GM12891 (cell line): ENCODE measurements around the gene ZNF70.

Experiments used
- PAX5 ChIP-seq: IDR thresholded peaks from 2 replicates; pipeline ENCODE4 v1.6.1; 2011; ENCODE audit warnings: low read length, moderate library complexity, mild to moderate bottlenecking; ENCODE audit not compliant: insufficient read depth, severe bottlenecking
- POLR2A ChIP-seq: IDR thresholded peaks from 2 replicates; pipeline ENCODE4 v1.6.1; 2011; ENCODE audit warnings: low read depth, low read length, control low read depth
- POLR2AphosphoS5 ChIP-seq: IDR thresholded peaks from 2 replicates; pipeline ENCODE4 v1.6.1; 2011; ENCODE audit warnings: low read depth, low read length, control low read depth
- POU2F2 ChIP-seq: IDR thresholded peaks from 2 replicates; pipeline ENCODE4 v1.6.1; 2011; ENCODE audit warnings: low read depth, mild to moderate bottlenecking, control low read depth, low read length, moderate library complexity
- SPI1 ChIP-seq: IDR thresholded peaks from 2 replicates; pipeline ENCODE4 v1.6.1; 2011; ENCODE audit warnings: low read depth, low read length, control low read depth
- TAF1 ChIP-seq: IDR thresholded peaks from 2 replicates; pipeline ENCODE4 v1.6.1; 2011; ENCODE audit warnings: low read depth, low read length, control low read depth

GRCh38 chr22:23786752-23787599, 36.1 kb upstream of the ZNF70 start, which contains the start of gene SMARCB1:
- TF ChIP-seq POLR2A: no peak
- TF ChIP-seq SPI1: no peak
- TF ChIP-seq PAX5: no peak
- TF ChIP-seq TAF1: no peak
- no peak for TF ChIP-seq POLR2AphosphoS5
- no peak for TF ChIP-seq POU2F2
